ENCODE measurements around the gene PYY.

PYY gene

DNA sequence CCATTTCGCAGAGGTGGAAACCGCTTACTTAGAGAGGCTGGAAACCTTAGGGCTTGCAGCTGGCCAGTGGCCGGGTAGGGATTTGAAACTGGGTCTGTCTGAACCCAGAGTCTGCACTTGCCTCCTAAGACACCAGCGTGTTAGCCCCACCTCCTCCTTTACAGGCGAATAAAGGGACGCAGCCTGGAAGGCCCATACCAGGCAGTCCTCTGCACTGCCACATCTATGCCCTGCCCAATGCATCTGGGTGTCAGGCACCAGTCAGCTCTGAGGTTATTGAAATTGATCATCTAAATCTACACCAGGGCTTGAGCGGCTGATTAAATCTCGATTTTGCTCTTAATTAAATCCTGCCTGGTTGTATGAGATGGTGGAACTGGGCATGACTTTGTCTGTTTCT lies 30.8 kb upstream of the PYY start:
- Histone ChIP-seq H3K9ac (ENCODE audit: insufficient read length, low read depth) (peak overlapping the region; percentile 58), H3K36me3 (ENCODE audit: insufficient read depth, insufficient read length, low read length) (no peaks in the 10 kb centered on the region), H3K4me3 (ENCODE audit: insufficient read length, low read depth) (peak overlapping the region; percentile 62), H3K27me3 (ENCODE audit: insufficient read depth, insufficient read length) (peaks cover 25% of the 10 kb centered on the region), H3K9me3 (ENCODE audit: insufficient read depth, low read length) (no peaks in the 10 kb centered on the region), H3K4me1 (ENCODE audit: insufficient read depth, insufficient read length) (peaks cover 6% of the 10 kb centered on the region)
- DNase-seq (ENCODE audit: low read depth, low spot score), result no peak
- TF ChIP-seq SUZ12 (IDR thresholded peaks at IDR 0.05; ENCODE audit: extremely low read depth, insufficient read depth, insufficient read length) (no peak), YY1 (IDR thresholded peaks at IDR 0.05; ENCODE audit: insufficient read depth, insufficient read length) (no peak), ZNF274 (IDR thresholded peaks at IDR 0.05; ENCODE audit: low read depth, low read length) (no peak)

DNA sequence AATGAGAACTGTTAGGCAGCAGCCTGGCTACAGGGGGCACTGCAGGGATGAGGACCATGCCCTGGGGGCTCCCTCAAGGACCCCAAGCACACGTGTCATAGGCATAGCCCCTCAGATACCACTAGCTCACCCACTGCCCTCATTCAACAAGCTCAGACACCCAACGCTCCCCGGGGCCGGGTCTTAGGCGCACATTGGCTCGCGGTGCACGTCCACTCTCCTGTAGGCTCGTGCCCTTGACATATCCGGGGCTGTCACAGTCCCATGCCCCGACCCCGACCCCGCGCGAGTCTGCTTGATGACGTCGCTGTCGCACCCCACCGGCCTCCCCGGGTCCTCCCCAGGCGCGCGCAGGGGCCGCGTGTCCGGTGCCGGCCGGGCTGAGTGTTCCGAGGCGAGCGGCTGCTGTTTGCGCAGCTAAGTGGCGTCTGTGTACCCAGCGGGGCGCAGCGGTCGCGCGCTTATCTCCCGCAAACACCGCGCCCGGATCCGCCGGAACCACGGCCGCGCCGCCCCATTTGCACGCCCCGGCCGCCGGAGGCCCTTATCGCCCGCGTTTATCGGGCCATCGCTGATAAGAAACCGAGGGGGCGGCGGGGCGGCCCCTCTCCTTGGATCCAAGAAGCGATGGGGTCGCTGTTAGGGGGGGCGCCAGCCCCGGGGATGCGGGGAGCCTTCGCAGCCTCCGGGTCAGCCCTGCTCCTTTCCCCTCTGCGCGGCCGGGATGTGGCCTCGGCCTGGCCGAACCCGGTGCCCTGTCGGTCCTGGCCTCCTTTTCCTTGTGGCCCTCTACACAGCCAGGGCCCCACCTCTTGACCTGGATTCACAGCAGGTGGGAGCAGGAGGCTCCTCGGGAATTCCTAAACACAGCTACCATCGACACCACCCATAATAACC lies 30.0 kb upstream of the PYY start:
- Histone ChIP-seq H3K9ac (ENCODE audit: insufficient read length, low read depth) (peak overlapping the region; percentile 73), H3K9me3 (ENCODE audit: insufficient read depth, low read length) (no peaks in the 10 kb centered on the region), H3K4me1 (ENCODE audit: insufficient read depth, insufficient read length) (peaks cover 6% of the 10 kb centered on the region), H3K27me3 (ENCODE audit: insufficient read depth, insufficient read length) (peaks cover 25% of the 10 kb centered on the region), H3K36me3 (ENCODE audit: insufficient read depth, insufficient read length, low read length) (no peaks in the 10 kb centered on the region), H3K4me3 (ENCODE audit: insufficient read length, low read depth) (peak overlapping the region; percentile 62)
- TF ChIP-seq ZNF274 (IDR thresholded peaks at IDR 0.05; ENCODE audit: low read depth, low read length) (no peak), YY1 (IDR thresholded peaks at IDR 0.05; ENCODE audit: insufficient read depth, insufficient read length) (no peak), SUZ12 (IDR thresholded peaks at IDR 0.05; ENCODE audit: extremely low read depth, insufficient read depth, insufficient read length) (no peak)
- DNase-seq (ENCODE audit: low read depth, low spot score), result no peak

GRCh38 chr17:43983196-43983514 lies 29.4 kb upstream of the PYY start:
- peak overlapping the region; percentile 62 for H3K4me3 ChIP-seq (ENCODE audit: insufficient read length, low read depth)

GRCh38 chr17:43982171-43982570 lies 28.4 kb upstream of the PYY start:
- Histone ChIP-seq H3K36me3 (ENCODE audit: insufficient read depth, insufficient read length, low read length) (no peaks in the 10 kb centered on the region), H3K9ac (ENCODE audit: insufficient read length, low read depth) (no peak overlapping the region), H3K4me1 (ENCODE audit: insufficient read depth, insufficient read length) (peaks cover 6% of the 10 kb centered on the region), H3K4me3 (ENCODE audit: insufficient read length, low read depth) (no peak overlapping the region), H3K27me3 (ENCODE audit: insufficient read depth, insufficient read length) (peaks cover 25% of the 10 kb centered on the region), H3K9me3 (ENCODE audit: insufficient read depth, low read length) (no peaks in the 10 kb centered on the region)
- no peak for DNase-seq (ENCODE audit: low read depth, low spot score)
- TF ChIP-seq ZNF274 (IDR thresholded peaks at IDR 0.05; ENCODE audit: low read depth, low read length), result no peak
- no peak for TF ChIP-seq SUZ12 (IDR thresholded peaks at IDR 0.05; ENCODE audit: extremely low read depth, insufficient read depth, insufficient read length)
- no peak for TF ChIP-seq YY1 (IDR thresholded peaks at IDR 0.05; ENCODE audit: insufficient read depth, insufficient read length)

More at GRCh38 chr17:43983196-43983514, 29.4 kb upstream of the PYY start:
- no peaks in the 10 kb centered on the region for H3K36me3 ChIP-seq (ENCODE audit: insufficient read depth, insufficient read length, low read length)
- H3K9me3 ChIP-seq (ENCODE audit: insufficient read depth, low read length), result no peaks in the 10 kb centered on the region
- no peak for TF ChIP-seq ZNF274 (IDR thresholded peaks at IDR 0.05; ENCODE audit: low read depth, low read length)
- TF ChIP-seq SUZ12 (IDR thresholded peaks at IDR 0.05; ENCODE audit: extremely low read depth, insufficient read depth, insufficient read length), result no peak
- no peak for TF ChIP-seq YY1 (IDR thresholded peaks at IDR 0.05; ENCODE audit: insufficient read depth, insufficient read length)
- peaks cover 6% of the 10 kb centered on the region for H3K4me1 ChIP-seq (ENCODE audit: insufficient read depth, insufficient read length)
- H3K27me3 ChIP-seq (ENCODE audit: insufficient read depth, insufficient read length), result peaks cover 25% of the 10 kb centered on the region
- H3K9ac ChIP-seq (ENCODE audit: insufficient read length, low read depth), result peak overlapping the region; percentile 73
- DNase-seq (ENCODE audit: low read depth, low spot score), result no peak

- Histone ChIP-seq H3K9ac (ENCODE audit: insufficient read length, low read depth) (no peak overlapping the region), H3K4me3 (ENCODE audit: insufficient read length, low read depth) (no peak overlapping the region), H3K4me1 (ENCODE audit: insufficient read depth, insufficient read length) (peaks cover 6% of the 10 kb centered on the region), H3K27me3 (ENCODE audit: insufficient read depth, insufficient read length) (peaks cover 25% of the 10 kb centered on the region), H3K9me3 (ENCODE audit: insufficient read depth, low read length) (no peaks in the 10 kb centered on the region), H3K36me3 (ENCODE audit: insufficient read depth, insufficient read length, low read length) (no peaks in the 10 kb centered on the region)
- DNase-seq (ENCODE audit: low read depth, low spot score), result no peak
- no peak for TF ChIP-seq SUZ12 (IDR thresholded peaks at IDR 0.05; ENCODE audit: extremely low read depth, insufficient read depth, insufficient read length)
- TF ChIP-seq ZNF274 (IDR thresholded peaks at IDR 0.05; ENCODE audit: low read depth, low read length), result no peak
- TF ChIP-seq YY1 (IDR thresholded peaks at IDR 0.05; ENCODE audit: insufficient read depth, insufficient read length), result no peak
Observed at GRCh38 chr17:43979671-43980070, 25.9 kb upstream of the PYY start.

DNA sequence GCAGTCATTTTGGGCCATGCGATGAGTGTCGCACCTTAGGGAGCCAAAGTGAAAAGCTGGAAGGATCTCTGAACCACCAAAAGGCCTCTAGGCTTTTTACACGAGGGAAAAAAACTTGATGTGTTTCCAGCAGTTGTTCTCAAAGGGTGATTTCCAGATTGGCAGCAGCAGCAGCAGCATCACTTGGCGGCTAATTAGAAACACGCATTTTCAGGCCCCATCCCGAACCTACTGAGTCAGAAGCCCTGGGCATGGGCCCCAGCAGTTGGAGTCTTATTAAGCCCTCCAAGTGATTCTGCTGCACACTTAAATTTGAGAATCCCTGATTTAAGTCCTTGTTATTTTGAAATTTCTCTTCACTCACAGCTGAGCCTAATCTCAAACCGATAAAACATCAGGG lies 25.3 kb upstream of the PYY start:
- no peak overlapping the region for H3K4me3 ChIP-seq (ENCODE audit: insufficient read length, low read depth)
- peaks cover 3% of the 10 kb centered on the region for H3K4me1 ChIP-seq (ENCODE audit: insufficient read depth, insufficient read length)
- no peaks in the 10 kb centered on the region for H3K36me3 ChIP-seq (ENCODE audit: insufficient read depth, insufficient read length, low read length)
- H3K27me3 ChIP-seq (ENCODE audit: insufficient read depth, insufficient read length), result peaks cover 25% of the 10 kb centered on the region
- H3K9me3 ChIP-seq (ENCODE audit: insufficient read depth, low read length), result no peaks in the 10 kb centered on the region
- TF ChIP-seq YY1 (IDR thresholded peaks at IDR 0.05; ENCODE audit: insufficient read depth, insufficient read length), result no peak
- no peak for TF ChIP-seq ZNF274 (IDR thresholded peaks at IDR 0.05; ENCODE audit: low read depth, low read length)
- TF ChIP-seq SUZ12 (IDR thresholded peaks at IDR 0.05; ENCODE audit: extremely low read depth, insufficient read depth, insufficient read length), result no peak
- no peak for DNase-seq (ENCODE audit: low read depth, low spot score)
- H3K9ac ChIP-seq (ENCODE audit: insufficient read length, low read depth), result no peak overlapping the region

GRCh38 chr17:43978078-43978477 lies 24.3 kb upstream of the PYY start:
- TF ChIP-seq YY1 (IDR thresholded peaks at IDR 0.05; ENCODE audit: insufficient read depth, insufficient read length) (no peak), SUZ12 (IDR thresholded peaks at IDR 0.05; ENCODE audit: extremely low read depth, insufficient read depth, insufficient read length) (no peak), ZNF274 (IDR thresholded peaks at IDR 0.05; ENCODE audit: low read depth, low read length) (no peak)
- Histone ChIP-seq H3K4me3 (ENCODE audit: insufficient read length, low read depth) (no peak overlapping the region), H3K9me3 (ENCODE audit: insufficient read depth, low read length) (no peaks in the 10 kb centered on the region), H3K4me1 (ENCODE audit: insufficient read depth, insufficient read length) (no peaks in the 10 kb centered on the region), H3K9ac (ENCODE audit: insufficient read length, low read depth) (no peak overlapping the region), H3K27me3 (ENCODE audit: insufficient read depth, insufficient read length) (peaks cover 15% of the 10 kb centered on the region), H3K36me3 (ENCODE audit: insufficient read depth, insufficient read length, low read length) (no peaks in the 10 kb centered on the region)
- DNase-seq (ENCODE audit: low read depth, low spot score), result no peak
